PC-9 (cell line): ENCODE results near the gene COL4A4.

Source experiments
- CTCF ChIP-seq: fragments of 200-600 bp; sonication (generic); conservative IDR thresholded peaks from 2 replicates; pipeline ENCODE4 v1.6.1; 2017; ENCODE audit warnings: mixed run types, antibody characterized with exemption, mild to moderate bottlenecking, moderate library complexity
- EZH2 ChIP-seq: fragments of 200-600 bp; sonication (generic); IDR thresholded peaks from 2 replicates; pipeline ENCODE4 v1.8.0; 2017; ENCODE audit warnings: antibody characterized with exemption, low read depth

GRCh38 chr2:226991663-226992062 is 172.3 kb downstream of the COL4A4 start:
- TF ChIP-seq CTCF (no peak), EZH2 (no peak)
